GM21723 (cell line): ENCODE results near the gene SRCIN1.

Experiments
- ATAC-seq: cut with Tn5 transposase; IDR thresholded peaks from one replicate; pipeline ENCODE4 v1.9.1; 2021; ENCODE audit warnings: mild to moderate bottlenecking, moderate library complexity; ENCODE audit not compliant: unreplicated experiment

The SRCIN1 gene

GRCh38 chr17:38617074-38617860 is 11.5 kb upstream of the SRCIN1 start:
- ATAC-seq, result no peak

- ATAC-seq, result no peak
Measured at GRCh38 chr17:38616361-38616760, 10.6 kb upstream of the SRCIN1 start.

- no peak for ATAC-seq
Measured at GRCh38 chr17:38613981-38614779, 8.4 kb upstream of the SRCIN1 start.

DNA sequence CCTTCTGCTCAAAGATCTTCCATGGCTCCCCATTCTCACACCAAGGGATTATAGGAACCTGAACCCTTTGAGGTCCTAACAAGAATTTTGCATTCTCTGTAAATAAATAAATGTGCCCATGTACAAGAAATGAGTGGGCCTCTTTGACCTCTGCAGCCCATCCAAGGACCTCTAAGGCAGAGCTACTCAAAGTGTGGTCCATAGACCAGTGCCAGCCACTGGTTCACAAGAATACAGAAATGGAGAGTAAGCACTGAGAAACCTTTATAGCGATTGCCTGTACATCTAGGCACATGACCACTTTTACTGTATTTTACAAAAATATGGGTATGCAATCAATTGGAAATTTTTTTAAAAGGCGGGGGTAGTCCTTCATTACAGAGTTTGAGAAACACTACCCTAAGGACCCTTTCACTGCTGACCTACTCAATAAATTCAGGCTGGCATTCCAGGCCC is 7.8 kb upstream of the SRCIN1 start:
- ATAC-seq, result no peak

- no peak for ATAC-seq
Measured at GRCh38 chr17:38611872-38612376, 6.2 kb upstream of the SRCIN1 start.

DNA sequence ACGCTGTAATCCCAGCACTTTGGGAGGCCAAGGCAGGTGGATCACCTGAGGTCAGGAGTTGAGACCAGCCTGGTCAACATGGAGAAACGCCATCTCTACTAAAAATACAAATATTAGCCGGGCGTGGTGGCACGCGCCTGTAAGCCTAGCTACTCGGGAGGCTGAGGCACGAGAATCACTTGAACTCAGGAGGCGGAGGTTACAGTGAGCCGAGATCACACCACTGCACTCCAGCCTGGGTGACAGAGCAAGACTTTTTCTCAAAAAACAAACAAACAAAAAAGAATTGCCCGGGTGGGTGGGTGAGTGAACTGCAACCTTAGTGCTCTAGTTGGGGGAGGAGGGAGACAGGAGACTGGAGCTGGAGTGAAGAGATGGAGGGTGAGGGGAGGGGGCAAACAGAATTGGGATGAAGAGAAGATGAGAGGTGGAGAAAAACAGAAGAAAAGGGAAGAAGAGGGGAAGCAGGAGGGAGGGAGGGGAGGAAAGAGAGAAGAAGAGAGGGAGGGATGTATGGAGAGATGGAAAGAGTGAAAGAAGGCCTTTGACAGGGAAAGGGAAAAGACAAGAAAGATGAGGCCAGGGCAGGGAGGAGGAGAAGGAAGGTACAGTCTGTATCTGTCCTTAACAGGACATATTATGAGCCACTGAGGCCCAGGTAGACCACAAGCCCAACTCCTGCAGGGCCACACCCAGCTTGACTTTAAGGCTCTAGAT is 5.5 kb upstream of the SRCIN1 start:
- no peak for ATAC-seq

GRCh38 chr17:38609280-38610031 is 3.7 kb upstream of the SRCIN1 start:
- ATAC-seq, result no peak

GRCh38 chr17:38608648-38609047 is 2.9 kb upstream of the SRCIN1 start:
- no peak for ATAC-seq

GRCh38 chr17:38606646-38607611 is 1.2 kb upstream of the SRCIN1 start:
- no peak for ATAC-seq

DNA sequence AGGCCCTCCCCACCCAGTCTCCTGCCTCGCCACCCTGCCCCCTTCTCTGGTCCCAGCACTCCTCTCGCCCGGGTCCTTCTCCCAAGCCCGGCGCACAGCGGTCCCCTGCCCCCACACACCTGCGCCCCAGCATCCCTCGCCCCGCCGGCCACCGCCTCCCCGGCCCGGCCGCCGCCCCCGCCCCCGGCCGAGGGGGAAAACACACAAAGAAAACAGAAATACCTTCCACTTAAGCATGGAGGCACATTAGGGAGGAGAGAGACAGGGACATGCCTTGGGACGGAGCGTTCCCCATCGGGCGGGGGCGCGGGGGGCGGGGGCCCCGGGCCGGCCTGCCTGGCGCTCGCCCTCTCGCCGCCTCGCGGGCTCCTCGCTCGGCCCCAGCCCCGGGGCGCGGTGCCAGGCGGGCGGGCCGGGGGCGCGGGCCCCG is 326 bp downstream of the SRCIN1 start:
- ATAC-seq, result no peak

- no peak for ATAC-seq
Measured at GRCh38 chr17:38604479-38605403, 1.0 kb downstream of the SRCIN1 start.

DNA sequence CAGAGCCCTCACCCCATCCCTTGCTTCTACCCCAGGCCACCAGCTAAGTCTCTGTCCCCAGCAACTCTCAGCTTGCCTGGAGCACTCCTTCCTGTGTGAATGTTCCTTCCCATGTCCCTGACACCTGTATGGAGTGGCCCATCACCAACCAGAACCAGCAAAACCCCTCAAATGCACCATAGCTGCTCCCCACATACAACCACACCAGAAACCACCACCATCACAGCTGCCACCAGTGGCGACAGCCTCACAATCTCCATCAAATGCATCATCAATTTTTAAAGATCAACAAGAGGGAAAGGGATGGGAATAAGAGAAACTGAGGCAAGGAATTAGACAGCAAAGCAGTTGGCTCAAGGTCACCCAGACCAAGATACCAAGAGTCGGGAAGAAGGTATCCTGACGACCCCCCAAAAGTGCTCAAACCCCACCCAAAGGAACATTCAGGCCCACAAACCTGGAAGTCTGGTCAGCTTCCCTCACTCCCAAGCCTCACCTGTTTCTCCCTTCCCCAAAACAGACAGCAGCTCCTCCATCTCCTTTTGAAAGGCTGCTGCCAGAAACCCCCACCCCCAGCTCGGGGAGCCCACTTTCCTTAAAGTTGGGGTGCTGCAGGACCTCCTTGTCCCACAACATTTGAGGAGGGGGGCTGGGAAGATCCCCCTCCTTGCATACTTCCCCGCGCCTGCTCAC is 1.8 kb downstream of the SRCIN1 start:
- no peak for ATAC-seq

GRCh38 chr17:38602956-38603785 is 2.6 kb downstream of the SRCIN1 start:
- ATAC-seq, result no peak

- no peak for ATAC-seq
Measured at GRCh38 chr17:38602453-38602852, 3.3 kb downstream of the SRCIN1 start.

DNA sequence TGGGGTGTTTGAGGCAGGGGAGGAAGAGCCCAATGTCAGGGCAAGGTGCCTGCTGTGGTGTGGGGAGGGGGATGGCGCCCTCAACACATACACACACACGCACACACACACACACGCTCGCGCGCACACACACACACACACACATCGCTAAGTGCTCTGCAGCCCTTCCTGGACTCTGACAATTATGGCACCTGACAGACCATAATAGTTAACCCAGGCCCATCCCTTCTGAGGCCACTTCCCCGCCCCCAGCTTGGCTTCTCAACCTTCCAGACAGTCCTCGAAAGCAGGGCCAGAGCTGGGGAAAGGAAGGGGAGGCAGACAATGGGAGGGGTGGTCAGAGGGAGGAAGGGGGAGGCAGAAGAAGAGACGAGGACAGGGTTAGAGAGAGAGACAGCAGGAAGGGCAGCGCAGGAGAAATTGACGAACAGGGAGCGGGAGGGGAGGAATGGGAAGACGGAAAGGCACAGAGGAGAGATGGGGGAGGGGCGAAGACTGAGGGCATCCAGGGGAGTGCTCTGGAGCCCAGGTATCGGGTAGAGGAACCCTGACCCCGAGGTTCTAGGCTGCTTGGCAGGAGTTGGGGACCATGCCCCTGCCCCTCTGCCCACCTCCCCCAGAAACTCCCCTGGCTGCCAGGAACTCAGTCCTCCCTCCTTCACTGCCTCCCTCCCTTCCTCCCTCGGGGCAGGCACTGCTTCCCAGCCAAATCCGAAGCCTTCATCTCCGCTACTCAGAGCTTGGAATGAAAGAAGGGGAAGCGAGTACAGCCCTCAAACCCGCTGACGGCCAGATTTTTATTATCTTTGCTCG is 4.0 kb downstream of the SRCIN1 start:
- ATAC-seq, result no peak

DNA sequence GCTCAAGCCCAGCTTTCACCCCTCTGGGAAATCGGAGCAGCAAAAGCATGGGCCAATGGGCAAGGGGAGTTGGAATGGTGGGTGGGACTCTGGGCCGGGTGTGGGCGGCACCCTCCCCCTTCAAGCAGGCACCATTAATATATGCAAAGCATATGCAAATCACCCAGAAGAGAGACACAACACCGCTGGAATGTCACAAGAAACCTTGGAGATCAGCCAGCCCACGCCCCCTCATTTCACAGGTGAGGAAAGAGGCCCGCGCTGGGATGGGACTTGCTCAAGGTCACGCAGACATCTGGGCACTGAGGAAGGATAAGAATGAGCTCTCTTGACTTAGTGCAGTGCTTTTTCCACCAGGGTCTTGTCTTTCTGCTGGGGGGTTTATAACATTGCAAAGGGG is 4.8 kb downstream of the SRCIN1 start:
- ATAC-seq, result no peak
